ENCODE results near the gene RBP3.

The RBP3 gene

GRCh38 chr10:47401210-47401609 is 53.0 kb downstream of the RBP3 start:
- no peak for DNase-seq (ENCODE audit: low read depth in 2 of 2)

GRCh38 chr10:47401874-47402640 is 53.9 kb downstream of the RBP3 start:
- DNase-seq (ENCODE audit: low read depth in 2 of 2) = no peak

- no peak for DNase-seq (ENCODE audit: low read depth in 2 of 2)
Observed at GRCh38 chr10:47402641-47403301, 54.6 kb downstream of the RBP3 start.

GRCh38 chr10:47403446-47404318 is 55.5 kb downstream of the RBP3 start:
- no peak for DNase-seq (ENCODE audit: low read depth in 2 of 2)

GRCh38 chr10:47404446-47404845 is 56.3 kb downstream of the RBP3 start:
- no peak for DNase-seq (ENCODE audit: low read depth in 2 of 2)

GRCh38 chr10:47404937-47405336 is 56.8 kb downstream of the RBP3 start:
- DNase-seq (ENCODE audit: low read depth in 2 of 2) = no peak

- no peak for DNase-seq (ENCODE audit: low read depth in 2 of 2)
Observed at GRCh38 chr10:47405857-47406547, 57.8 kb downstream of the RBP3 start.

GRCh38 chr10:47406548-47406869 is 58.3 kb downstream of the RBP3 start:
- DNase-seq (ENCODE audit: low read depth in 2 of 2) = no peak

- no peak for DNase-seq (ENCODE audit: low read depth in 2 of 2)
Observed at GRCh38 chr10:47406870-47407691, 58.9 kb downstream of the RBP3 start.
